ENCODE data around the gene CDK5R2.
"Not testable (repeated sequence)": the region's sequence is repeated elsewhere in the genome, so short reads cannot be mapped to it uniquely, and the experiment has no call there.

Gene CDK5R2

DNA sequence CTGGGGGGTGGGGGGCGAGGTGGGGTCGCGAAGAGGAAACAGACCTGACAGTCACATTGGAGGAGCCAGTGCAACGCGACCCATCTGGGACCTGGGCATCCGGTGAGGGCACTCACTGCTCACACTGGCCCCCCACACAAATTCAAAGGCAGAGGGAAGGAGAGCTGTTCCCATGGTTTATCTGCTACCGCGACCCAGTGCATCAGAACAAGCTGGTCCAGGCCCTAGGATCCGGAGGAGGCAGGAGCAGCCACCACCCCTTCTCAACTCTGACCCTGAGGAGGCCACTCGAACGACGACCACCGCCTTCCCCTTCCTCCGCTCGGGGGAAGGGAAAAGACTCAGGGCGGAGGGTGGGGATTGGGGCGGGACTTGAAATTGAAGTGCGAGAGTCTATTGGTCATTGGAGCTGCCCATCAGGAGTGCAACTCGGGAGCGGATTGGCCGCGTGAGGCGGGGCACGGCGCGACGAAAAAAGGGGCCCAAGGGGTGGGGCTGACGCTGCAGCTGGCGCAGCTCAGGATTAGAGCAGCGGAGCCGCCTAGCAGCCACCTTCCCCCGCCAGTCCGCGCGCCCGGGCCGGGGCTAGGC lies at the start of gene CDK5R2:
Gene CDK5R2 (plus strand): TSS at position 526 of the 591 bp plus-strand sequence. CDS start 155 bp downstream, outside the sequence.
- DNase-seq = peak; percentile 36

DNA sequence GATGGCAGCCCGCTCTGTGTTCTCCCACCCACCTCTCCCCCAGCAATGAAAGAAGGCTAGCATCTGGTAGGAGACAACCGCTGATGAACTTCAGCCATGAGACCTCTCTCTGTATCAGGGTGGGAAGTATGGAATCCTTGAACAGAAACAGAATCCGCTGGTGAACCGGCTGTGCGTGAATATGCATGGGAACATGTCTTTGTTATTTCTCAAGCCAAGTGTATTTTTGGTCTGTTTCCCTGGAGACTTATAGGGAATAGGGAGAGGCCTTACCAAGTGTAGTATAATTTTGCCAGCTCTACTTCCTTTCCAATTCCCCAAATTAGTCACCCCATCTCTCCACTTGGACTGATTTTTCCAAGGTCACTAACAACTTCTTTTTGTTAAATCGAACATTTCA lies 48.7 kb upstream of the CDK5R2 start:
- no peak for DNase-seq

DNA sequence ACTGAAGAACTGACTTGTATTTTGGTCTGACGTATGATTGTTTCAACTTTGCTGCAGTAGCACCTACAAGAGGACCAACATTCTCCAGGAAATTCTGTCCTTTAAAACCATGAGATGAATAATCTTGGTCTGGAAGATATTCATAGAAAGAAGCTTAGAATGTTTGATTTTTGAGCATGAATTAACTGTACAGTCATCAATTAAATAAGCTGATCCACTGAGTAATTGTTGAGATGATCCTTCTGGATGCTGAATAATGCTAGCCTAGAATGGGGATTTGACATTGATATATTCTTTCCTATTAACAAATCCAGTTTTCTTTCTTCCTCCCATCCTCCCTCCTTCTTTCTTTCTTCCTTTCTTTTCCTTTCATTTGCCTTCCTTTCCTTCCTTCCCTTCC lies 39.0 kb upstream of the CDK5R2 start:
- no peak for DNase-seq

DNA sequence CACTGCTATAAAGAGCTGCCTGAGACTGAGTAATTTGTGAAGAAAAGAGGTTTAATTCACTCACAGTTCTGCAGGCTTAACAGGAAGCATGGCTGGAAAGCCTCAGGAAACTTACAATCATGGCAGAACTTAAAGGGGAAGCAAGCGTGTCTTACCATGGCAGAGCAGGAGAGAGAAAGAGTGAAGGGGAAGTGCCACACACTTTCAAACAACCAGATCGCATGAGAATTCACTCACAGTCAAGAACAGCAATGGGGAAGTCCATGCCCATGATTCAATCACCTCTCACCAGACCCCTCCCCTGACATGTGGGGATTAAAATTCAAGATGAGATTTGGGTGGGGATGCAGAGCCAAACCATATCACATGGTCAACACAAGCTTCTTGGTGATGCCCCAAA lies 34.7 kb upstream of the CDK5R2 start:
- DNase-seq = no peak

DNA sequence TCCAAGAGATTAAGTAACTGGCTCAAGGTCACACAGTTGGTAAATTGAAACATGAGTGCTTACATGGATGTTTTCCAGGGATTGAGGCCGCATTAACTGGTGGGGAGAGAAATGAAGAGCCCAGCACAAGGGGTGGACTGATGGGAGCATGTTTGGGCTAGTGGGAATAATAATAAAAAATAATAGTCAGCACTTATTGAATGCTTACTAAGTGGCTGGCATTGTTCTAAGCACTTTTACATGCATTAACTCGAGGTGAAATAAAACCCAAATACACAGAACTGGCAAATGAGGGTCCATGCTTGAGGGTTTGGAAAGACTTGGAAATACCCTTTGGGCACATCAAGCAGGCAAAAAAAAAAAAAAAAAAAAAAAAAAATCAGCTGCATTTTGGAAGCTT lies 34.0 kb upstream of the CDK5R2 start:
- DNase-seq = no peak

DNA sequence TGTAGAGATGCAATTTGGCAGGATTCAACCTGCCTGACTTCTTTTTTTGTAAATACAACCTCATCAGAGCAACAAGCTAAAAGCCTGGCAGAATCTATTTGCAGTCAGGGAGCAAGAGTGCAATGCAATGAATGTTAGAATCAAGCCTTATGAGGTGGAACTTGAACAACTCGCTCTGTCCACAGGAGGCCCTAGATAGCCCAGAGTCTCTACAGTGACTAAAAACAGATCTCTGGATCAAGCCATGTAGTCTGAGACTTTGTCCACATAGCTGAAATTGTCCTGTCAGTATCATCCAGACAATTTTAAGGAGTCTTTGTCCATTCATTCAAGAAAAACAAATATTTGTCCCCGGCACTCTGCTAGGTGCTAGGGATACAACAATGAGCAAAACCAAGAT lies 32.0 kb upstream of the CDK5R2 start:
- no peak for DNase-seq

DNA sequence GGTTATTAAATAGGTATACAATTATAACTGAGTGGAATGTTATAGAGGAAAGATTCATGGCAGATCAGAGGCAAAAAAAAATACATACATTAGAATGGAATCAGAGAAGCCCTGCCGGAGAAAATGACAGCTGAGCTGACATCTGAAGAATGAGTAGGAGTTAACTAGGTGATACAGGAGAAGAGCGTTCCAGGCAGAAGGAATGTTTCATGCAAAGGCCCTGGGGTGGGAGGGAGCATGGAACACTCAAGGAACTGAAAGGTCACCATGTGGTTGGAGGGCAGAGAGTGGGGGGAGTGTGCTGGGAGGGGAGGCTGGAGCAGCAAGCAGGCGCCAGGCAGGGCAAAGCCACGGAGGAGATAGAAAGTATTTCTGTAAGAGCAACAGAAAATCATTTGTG lies 31.6 kb upstream of the CDK5R2 start:
- DNase-seq = no peak

DNA sequence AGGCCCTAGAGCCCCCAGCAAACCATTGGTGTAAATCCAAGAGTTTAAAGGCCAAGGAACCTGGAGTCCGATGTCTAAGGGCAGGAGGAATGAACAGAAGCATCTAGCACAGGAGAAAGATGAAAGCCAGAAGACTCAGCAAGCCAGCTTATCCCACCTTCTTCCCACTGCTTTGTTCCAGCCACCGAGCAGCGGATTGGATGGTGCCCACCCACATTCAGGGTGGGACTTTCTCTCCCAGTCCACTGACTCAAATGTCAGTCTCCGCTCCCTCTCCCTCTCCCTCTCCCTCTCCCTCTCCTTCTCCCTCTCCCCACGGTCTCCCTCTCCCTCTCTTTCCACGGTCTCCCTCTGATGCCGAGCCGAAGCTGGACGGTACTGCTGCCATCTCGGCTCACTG lies 29.0 kb upstream of the CDK5R2 start:
- DNase-seq = not testable (repeated sequence)

DNA sequence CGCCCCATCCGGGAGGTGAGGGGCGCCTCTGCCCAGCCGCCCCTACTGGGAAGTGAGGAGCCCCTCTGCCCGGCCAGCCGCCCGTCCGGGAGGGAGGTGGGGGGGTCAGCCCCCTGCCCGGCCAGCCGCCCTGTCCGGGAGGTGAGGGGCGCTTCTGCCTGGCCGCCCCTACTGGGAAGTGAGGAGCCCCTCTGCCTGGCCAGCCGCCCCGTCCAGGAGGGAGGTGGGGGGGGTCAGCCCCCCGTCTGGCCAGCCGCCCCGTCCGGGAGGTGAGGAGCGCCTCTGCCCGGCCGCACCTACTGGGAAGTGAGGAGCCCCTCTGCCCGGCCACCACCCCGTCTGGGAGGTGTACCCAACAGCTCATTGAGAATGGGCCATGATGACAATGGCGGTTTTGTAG lies 27.7 kb upstream of the CDK5R2 start:
- DNase-seq = not testable (repeated sequence)

DNA sequence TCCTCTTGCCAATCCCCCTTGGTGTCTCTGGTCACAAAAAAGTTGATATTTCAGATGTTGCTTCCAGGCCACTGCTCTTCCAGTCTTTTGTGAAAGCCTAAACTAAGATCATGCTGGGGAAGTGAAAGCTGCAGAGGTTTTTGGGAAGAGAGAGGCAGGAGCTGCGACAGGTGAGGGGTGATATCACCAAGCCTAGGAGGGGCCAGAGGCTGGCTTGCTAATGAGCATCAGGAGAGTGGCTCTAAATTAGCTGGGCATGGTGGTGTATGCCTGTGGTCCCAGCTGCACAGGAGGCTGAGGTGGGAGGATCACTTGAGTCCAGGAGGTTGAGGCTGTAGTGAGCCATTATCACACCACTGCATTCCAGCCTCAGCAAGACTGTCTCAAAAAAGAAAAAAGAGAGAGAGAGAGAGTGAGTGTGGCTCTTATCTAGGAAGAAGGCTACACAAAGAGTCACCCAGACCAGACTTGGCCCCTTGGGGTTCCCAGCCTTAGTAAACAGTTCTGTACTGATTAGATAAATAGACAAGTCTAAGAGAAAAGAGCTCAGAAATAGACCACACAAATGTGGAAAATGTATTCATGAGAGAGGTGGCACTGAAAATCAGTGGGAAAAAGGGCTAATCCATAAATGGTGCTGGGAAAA lies 14.6 kb upstream of the CDK5R2 start:
- DNase-seq = no peak

DNA sequence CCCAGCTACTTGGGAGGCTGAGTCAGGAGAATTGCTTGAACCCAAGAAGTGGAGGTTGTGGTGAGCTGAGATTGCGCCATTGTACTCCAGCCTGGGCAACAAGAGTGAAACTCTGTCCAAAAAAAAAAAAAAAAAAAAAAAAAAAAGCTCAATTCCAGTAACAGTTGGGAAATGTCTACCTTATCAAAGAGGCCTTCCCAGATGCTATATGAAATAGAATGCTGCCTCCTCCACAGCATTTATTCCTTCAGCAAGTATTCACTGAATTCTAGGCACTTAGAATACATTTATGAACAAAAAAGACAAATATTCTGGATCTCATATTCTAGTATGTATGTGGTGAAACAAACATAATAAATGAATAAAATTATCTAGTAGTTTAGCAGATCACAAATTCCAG lies 12.8 kb upstream of the CDK5R2 start:
- DNase-seq = no peak

DNA sequence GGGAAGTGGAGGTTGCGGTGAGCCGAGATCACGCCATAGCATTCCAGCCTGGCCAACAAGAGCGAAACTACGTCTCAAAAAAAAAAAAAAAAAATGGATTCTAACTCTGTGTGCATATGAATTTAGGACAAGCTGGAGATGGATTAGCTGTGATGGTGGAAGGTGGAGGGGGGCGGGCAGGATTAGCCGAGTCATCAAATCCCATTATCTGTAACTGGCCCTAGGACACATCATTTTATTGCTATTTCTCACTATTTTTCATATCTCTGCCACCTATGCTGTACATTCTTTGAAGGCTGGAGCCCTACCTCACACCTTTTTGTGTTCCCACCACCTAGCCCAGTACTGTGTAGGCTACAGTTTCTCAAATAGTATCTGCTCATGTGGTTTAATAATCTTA lies 7.3 kb upstream of the CDK5R2 start:
- DNase-seq = no peak

DNA sequence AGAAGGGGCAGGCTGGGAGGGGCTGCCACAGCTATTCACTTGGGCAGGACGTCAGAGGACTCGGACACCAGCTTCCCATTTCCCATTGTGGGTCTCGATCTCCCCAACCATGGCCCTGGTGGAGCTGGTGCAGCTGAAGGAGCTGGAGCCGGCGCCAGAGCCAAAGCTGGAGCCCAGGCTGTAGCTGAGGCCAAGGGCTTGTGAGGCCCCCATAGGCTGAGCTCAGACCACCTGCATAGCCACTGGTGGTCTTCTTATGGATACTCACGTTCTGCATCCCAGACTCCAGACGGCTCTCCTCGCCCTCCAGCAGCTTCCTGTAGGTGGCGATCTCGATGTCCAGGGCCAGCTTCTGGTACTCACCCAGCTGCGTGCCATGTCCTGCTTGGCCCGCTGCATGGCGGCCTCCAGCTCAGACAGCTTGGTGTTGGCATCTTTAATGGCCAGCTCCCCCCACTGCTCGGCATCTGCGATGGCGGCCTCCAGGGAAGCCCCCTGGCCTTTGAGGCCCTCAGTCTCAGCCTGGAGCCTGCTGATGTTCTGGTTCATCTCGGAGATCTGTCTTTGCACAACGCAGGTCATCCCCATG lies 6.0 kb upstream of the CDK5R2 start:
- DNase-seq = no peak

DNA sequence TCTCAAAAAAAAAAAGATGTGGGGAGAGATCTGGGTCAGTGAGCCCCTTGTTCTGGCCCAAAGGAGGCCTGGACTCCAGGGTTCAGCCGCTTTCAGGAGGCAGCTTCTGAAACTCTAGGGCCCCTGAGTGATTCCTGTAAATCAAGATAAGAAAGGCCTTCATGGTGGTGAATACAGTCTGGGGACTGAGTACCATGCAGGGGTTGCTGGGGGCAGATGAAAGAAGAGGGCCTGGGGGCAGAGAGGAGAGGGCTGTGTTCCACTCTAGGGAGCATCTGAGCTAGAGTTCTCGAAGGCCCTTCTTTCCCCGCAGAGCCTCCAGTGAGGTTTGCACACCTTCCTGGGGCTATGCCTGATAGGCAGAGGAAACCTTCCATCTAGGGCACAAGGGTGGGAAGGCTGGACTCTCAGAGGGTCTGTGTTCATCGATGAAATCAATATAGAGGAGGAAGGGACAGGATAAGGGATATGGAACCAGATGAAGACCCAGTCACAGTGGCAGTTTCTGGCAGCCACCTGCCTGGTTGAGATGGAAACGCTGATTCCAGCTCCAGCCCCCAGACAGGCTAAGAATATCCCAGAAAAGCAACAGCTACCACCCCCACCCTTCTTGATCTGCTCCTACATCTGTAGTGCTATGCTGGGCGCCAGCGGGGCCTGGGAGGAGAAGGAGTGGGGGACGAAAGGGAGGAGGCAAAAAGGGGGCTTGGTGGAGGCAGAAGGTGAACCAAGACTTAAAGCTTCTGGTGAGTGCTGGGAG lies 4.7 kb upstream of the CDK5R2 start:
- no peak for DNase-seq

DNA sequence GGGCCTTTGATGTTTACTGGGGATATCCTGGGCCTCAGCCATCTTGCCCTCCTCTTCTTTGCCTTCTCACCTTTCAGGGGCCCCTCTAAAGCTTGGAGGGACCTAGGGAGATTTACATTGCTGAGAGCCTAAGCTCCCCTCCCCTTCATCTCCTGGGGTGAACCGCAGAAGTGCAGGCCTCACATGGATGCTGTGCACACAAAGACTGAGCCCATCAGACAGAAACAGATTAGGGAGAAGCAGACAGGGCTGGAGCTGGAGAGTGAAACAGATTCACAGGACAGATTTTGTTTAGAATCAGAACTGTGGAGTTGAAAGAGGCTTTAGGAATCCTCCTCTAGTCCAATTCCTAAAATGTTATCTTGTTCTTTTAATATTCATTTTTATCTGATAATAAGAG lies 3.4 kb upstream of the CDK5R2 start:
- DNase-seq = no peak

DNA sequence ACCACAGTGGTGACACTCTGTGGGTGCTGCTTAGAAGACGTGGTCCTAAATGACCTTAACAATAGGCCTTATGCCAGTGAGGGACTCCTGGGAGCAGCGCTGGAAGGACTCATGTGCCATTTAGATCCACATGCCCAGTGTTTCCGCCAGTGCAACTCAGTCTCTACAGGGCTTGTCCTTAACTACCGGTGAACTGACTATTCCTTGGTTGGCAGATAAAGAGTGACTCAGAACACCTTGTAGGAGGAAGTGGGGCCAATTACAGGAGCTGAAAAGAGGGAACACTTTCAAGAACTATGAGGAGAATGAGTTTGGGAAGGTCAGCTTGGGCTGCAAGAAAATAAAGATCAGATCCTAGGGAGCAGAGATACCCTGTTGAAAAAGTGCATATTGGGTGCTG lies 1.8 kb upstream of the CDK5R2 start:
- DNase-seq = no peak

DNA sequence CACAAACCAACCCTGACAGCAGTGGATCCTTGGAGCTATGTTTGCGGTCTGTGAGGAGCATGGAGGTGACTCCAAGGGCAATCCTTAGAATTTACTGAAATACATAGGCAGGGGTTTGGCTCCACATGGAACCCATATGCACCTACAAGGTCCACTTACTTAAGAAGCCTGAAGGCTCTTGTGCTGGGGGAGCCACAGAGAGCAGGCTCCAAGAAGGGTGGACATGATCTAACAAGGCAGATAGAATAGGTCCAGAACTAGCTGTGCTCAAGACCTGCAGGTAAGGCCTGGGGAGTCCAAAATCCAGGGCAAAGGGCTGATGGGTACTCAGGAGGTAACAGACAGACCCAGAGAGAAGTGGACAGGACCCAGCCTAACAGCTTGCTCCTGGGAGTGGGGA lies 1.2 kb upstream of the CDK5R2 start:
- DNase-seq = no peak

DNA sequence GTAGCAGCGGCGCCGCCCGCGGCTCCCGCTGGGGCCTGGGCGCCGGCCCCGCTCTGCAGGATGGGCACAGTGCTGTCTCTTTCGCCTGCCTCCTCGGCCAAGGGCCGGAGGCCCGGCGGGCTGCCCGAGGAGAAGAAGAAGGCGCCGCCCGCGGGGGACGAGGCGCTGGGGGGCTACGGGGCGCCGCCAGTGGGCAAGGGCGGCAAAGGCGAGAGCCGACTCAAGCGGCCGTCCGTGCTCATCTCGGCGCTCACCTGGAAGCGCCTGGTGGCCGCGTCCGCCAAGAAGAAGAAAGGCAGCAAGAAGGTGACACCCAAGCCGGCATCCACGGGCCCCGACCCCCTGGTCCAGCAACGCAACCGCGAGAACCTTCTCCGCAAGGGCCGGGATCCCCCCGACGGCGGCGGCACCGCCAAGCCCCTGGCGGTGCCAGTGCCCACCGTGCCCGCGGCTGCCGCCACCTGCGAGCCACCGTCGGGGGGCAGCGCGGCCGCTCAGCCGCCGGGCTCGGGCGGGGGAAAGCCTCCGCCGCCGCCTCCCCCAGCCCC lies 369 bp downstream of the CDK5R2 start:
- DNase-seq = no peak

DNA sequence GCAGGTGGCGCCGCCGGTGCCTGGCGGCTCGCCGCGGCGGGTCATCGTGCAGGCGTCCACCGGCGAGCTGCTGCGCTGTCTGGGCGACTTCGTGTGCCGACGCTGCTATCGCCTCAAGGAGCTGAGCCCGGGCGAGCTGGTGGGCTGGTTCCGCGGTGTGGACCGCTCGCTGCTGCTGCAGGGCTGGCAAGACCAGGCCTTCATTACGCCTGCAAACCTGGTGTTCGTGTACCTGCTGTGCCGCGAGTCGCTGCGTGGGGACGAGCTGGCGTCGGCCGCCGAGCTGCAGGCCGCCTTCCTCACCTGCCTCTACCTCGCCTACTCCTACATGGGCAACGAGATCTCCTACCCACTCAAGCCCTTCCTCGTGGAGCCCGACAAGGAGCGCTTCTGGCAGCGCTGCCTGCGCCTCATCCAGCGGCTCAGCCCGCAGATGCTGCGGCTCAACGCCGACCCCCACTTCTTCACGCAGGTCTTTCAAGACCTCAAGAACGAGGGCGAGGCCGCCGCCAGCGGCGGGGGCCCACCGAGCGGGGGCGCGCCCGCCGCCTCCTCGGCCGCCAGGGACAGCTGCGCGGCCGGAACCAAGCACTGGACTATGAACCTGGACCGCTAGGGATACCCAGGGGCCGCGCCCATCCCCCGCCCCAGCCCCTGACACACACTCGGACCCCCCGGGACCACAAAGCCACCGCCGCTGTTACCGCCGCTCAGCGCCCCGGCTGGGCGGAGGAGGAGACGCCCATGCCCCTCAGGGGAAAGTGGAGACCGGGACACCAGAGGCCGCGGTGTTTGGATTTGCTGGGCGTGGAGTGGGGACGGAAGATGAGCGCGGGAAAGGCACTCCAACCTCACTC lies 1.1 kb downstream of the CDK5R2 start:
- DNase-seq = no peak

DNA sequence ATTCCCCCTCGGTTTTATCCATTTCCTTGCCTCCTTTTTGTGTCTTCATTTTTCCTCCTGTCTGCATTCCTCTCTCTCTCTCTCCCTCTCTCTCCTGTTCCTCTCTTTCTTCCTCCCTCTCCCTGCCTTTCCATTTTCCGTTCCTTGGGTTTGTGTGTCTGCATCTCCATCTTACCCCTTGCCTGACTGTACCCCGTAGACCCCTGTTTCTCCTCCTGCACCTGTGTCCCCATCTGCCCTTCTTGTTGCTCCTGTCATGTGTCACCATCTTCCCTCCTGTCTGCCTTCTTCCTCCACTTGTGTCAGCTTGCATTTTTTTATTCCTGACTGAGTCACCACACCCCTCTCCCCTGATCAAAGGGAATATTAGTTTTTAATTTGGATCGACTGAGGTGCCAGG lies 1.8 kb downstream of the CDK5R2 start:
- no peak for DNase-seq

DNA sequence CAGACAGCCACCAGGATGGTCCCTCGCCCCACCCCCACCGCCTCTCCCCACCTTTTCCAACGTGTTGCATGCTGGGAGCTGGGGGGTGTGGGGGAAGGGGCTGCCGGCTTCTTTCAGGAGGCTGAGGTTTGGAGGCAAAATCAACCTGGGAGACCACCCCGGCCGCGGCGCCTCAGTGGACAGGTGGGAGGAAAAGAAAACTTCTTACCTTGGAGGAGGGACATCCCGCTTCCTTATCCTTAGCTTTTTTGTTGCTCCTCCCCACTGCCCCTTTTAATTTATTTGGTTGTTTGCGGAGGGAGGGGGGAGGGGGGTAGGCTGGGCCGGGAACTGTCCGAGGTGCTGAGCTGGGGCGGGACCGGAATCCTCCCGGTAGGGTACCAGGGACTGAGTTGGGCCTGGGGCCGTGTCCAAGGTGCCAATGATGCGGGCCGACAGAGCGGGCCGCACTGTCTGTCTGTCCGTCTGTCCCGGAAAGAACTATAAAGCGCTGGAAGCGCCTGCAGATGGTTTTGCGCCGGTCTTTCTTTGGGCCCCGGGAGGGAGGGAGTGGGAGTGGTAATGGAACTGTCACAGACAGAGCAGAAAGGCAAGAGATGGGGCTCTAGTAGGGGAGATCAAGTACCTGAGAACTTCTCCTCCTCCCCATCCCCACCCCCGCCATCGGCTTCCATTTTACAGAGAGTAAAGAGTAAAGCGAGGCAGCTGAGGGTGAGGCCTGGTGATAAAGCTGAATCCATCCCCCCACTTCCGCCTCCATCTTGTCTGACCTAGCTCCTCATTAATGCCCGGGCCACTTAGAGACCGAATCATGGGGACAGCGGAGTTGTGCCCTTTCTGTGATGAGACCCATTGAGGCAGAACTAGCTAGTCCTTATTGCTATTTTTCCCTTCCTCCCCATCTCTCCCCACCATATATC lies 2.4 kb downstream of the CDK5R2 start:
- DNase-seq = no peak
